CD4-positive, alpha-beta memory T cell (primary cell): ENCODE data around the gene CCL13. TPM values are rescaled to one million over a fixed set of nuclear protein-coding genes. Genes with fewer than 3 reads are reported as not detected.

Source experiments
- CTCF ChIA-PET: fragments of 350-600 bp; sonication (Branson Sonifier 250); formaldehyde crosslinking; loops from one replicate; lab custom pipeline; 2021; ENCODE audit warnings: inconsistent platforms; ENCODE audit not compliant: partially characterized antibody; lab: Charles Lee
- POLR2A ChIA-PET: fragments of 350-600 bp; sonication (Branson Sonifier 250); formaldehyde crosslinking; loops from one replicate; lab custom pipeline; 2021; ENCODE audit not compliant: partially characterized antibody; lab: Charles Lee
- DNase-seq, 5 donors: peaks; one replicate each; pipeline versions ENCODE4 v3.0.0 to v3.0.0-alpha.2; 2020 to 2022; ENCODE audit warnings: mixed read lengths in 1 of 5
- H3K27ac ChIP-seq: one replicate; pipeline ENCODE4 v1.7.0; 2013; ENCODE audit warnings: low read depth, low read length
- H3K27me3 ChIP-seq: 2 replicates; pipeline ENCODE4 v1.7.0; 2013; ENCODE audit warnings: mild to moderate bottlenecking, low read length, moderate library complexity; ENCODE audit not compliant: insufficient read depth
- H3K36me3 ChIP-seq: 2 replicates; pipeline ENCODE4 v1.7.0; 2013; ENCODE audit warnings: mild to moderate bottlenecking, low read length, moderate library complexity; ENCODE audit not compliant: insufficient read depth
- H3K4me1 ChIP-seq: 2 replicates; pipeline ENCODE4 v1.7.0; 2013; ENCODE audit warnings: mild to moderate bottlenecking, low read length, moderate library complexity; ENCODE audit not compliant: insufficient read depth
- H3K4me3 ChIP-seq, 2 donors: one replicate each; pipeline ENCODE4 v1.7.0; 2013; ENCODE audit warnings: low read length in 2 of 2, mild to moderate bottlenecking in 1 of 2
- H3K9me3 ChIP-seq, 2 donors: one replicate each; pipeline ENCODE4 v1.7.0; 2013; ENCODE audit warnings: low read length in 2 of 2, control low read depth in 1 of 2; ENCODE audit not compliant: control insufficient read depth in 1 of 2
- H3K27ac Mint-ChIP-seq, 7 donors: one replicate each; pipeline ENCODE4 v1.8.0; 2020 to 2021; ENCODE audit warnings: mixed read lengths in 7 of 7, mild to moderate bottlenecking in 6 of 7, inconsistent platforms in 3 of 7, moderate library complexity in 3 of 7
- H3K27me3 Mint-ChIP-seq, 2 donors: one replicate each; pipeline ENCODE4 v1.8.0; 2020 to 2021; ENCODE audit warnings: mixed read lengths in 2 of 2
- H3K36me3 Mint-ChIP-seq, 2 donors: one replicate each; pipeline ENCODE4 v1.8.0; 2020 to 2021; ENCODE audit warnings: mixed read lengths in 2 of 2, inconsistent platforms in 1 of 2, mild to moderate bottlenecking in 1 of 2
- H3K4me1 Mint-ChIP-seq, 4 donors: one replicate each; pipeline ENCODE4 v1.8.0; 2020 to 2021; ENCODE audit warnings: mixed read lengths in 4 of 4, mild to moderate bottlenecking in 1 of 4
- H3K4me3 Mint-ChIP-seq, 8 donors: one replicate each; pipeline ENCODE4 v1.8.0; 2020 to 2021; ENCODE audit warnings: mixed read lengths in 8 of 8, mild to moderate bottlenecking in 7 of 8, moderate library complexity in 6 of 8, inconsistent platforms in 3 of 8
- H3K9me3 Mint-ChIP-seq, 8 donors: one replicate each; pipeline ENCODE4 v1.8.0; 2020 to 2021; ENCODE audit warnings: mixed read lengths in 8 of 8, mild to moderate bottlenecking in 5 of 8, inconsistent platforms in 3 of 8, moderate library complexity in 1 of 8
- intact Hi-C: fragments of 100-400 bp; cut with micrococcal nuclease; formaldehyde crosslinking; loops from one replicate; pipeline ENCODE4 v1.15.1; 2023
- polyA plus RNA-seq, 2 donors: library from polyadenylated mRNA; unstranded; fragments of 300-500 nt; fragmentation: Illumina TruSeq; gene quantifications; one replicate each; pipeline ENCODE4 v1.2.3, GENCODE V29; 2021
- total RNA-seq, 2 experiments: library from RNA; stranded (reverse); gene quantifications; one replicate each; pipeline ENCODE4 v1.2.3, GENCODE V29; 2021

The CCL13 gene
- total and polyA plus RNA-seq, 4 experiments from 2014 or later: not detected

DNA sequence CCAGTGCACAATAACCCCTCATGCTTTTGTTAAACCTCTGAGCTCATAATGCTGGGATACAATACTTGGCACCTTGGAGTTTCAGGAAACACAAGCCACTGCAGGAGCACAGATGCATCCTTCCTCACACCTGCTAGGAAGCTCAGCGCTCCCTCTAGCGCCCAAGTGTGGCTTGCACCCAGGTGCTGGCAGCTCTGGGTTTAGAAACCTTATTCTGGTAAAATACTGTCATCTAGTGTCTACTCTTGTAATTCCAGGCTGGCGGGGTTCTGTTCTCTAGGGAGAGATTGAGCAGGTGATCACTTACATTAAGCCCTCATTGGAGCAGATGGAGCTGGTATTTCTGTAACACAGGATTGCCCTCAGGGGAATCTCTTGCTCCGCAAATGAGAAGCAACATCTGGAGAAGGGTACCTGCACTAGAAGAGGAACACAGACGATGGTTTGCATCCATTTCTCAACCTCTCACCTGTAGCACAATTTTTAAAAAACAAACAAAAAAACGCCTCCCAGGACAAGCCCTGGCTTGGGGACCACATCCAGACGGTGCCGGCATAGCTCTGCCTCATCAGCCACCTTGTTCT is 5.3 kb downstream of the CCL13 start:
- CTCF ChIA-PET: interaction anchor here (0.7 to 3.9 kb wide), 16 partner anchors 9 to 611 kb away, joined by 3 to 40 read pairs (median 3); no protein-coding TSS in a partner anchor
- intact Hi-C loops: no loop called here
- Histone ChIP-seq H3K27ac (no peak overlapping the region), H3K27me3 (peaks cover 5% of the 10 kb centered on the region), H3K4me1 (no peaks in the 10 kb centered on the region), H3K4me3 (no peak overlapping the region), H3K36me3 (no peaks in the 10 kb centered on the region), H3K9me3 (no peaks in the 10 kb centered on the region)
- Mint-ChIP-seq H3K36me3 (no peaks in the 10 kb centered on the region), H3K27ac (no peak overlapping the region), H3K4me1 (peaks cover 5 to 11% (median 6%) of the 10 kb centered on the region in 4 donors), H3K4me3 (no peak overlapping the region), H3K9me3 (no peaks in the 10 kb centered on the region), H3K27me3 (peaks cover 5 to 13% of the 10 kb centered on the region in 2 donors)
- POLR2A ChIA-PET: no interaction called here
- DNase-seq: peak in 4 of 5 donors; percentile 31 to 42 (median 31)

DNA sequence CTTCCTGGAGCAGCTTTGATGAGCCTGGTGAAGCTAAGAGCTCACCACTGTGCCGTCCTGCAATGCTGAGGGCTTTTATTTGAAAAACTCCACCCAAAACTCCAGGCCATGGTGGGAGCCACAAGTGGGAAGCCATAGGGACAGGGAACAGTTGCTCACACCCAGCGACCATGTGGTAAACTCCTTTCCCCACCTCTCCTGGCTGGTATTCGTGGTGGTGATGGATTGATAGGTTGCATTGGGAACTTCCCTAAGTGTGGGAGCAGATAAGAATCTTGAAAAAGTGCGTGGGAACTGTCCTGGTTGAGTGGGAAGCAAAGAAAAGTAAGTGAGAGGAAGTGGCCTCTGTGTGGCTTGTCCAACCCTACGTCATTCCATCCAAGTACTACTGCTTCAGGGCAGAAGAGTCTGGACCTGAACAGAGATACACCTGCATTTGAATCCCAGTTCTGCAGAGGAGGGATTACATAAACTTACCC is 6.9 kb downstream of the CCL13 start, which contains the start of gene CCL1:
Gene CCL1, minus strand, starts transcription at position 51 of the 479 bp plus-strand sequence. CDS start 72 bp downstream, outside the sequence.
- Histone ChIP-seq H3K4me3 (no peak within 1 kb of the TSS), H3K36me3 (no peaks in the 10 kb centered on the region), H3K27me3 (peaks cover 5% of the 10 kb centered on the region), H3K9me3 (no peaks in the 10 kb centered on the region), H3K27ac (no peak within 1 kb of the TSS), H3K4me1 (no peaks in the 10 kb centered on the region)
- no peaks in the 10 kb centered on the region for H3K9me3 Mint-ChIP-seq
- H3K4me3 Mint-ChIP-seq: no peak within 1 kb of the TSS
- intact Hi-C loops: no loop called here
- no peak for DNase-seq
- H3K27ac Mint-ChIP-seq: no peak within 1 kb of the TSS
- peaks cover 0 to 11% of the 10 kb centered on the region in 2 donors for H3K27me3 Mint-ChIP-seq
- no peaks in the 10 kb centered on the region for H3K36me3 Mint-ChIP-seq
- ChIA-PET CTCF (interaction anchor here (1.0 to 3.9 kb wide), 3 partner anchors 9 to 162 kb away, joined by 3 to 40 read pairs (median 3); no protein-coding TSS in a partner anchor), POLR2A (no interaction called here)
- peaks cover 5 to 11% (median 6%) of the 10 kb centered on the region in 4 donors for H3K4me1 Mint-ChIP-seq

DNA sequence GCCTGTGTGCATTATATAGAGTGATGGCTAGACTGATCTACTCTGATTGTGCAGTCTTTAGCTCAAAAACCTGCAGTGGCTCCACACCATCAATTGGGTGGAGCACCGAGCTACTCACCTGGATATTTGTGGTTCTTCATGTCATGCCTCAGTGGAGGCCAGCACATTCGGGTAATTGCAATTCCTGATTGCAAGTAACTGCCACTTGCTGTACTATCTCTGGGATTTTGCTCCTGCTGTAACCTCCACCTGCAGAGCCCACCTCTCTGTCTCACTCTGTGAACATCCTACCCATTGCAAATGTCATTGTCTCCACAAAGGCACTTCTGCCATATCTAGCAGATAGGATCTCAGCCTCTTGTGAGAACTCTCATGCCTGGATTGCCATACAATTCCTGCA is 8.5 kb downstream of the CCL13 start:
- Histone ChIP-seq H3K36me3 (no peaks in the 10 kb centered on the region), H3K4me3 (no peak overlapping the region), H3K27ac (no peak overlapping the region), H3K27me3 (peaks cover 5% of the 10 kb centered on the region), H3K4me1 (no peaks in the 10 kb centered on the region), H3K9me3 (no peaks in the 10 kb centered on the region)
- peaks cover 3 to 10% of the 10 kb centered on the region in 2 donors for H3K27me3 Mint-ChIP-seq
- no peak overlapping the region for H3K27ac Mint-ChIP-seq
- no peaks in the 10 kb centered on the region for H3K36me3 Mint-ChIP-seq
- no peak for DNase-seq
- H3K4me1 Mint-ChIP-seq: peaks cover 5 to 11% (median 6%) of the 10 kb centered on the region in 4 donors
- CTCF ChIA-PET: no interaction called here
- POLR2A ChIA-PET: no interaction called here
- no peak overlapping the region for H3K4me3 Mint-ChIP-seq
- intact Hi-C loops: no loop called here
- H3K9me3 Mint-ChIP-seq: no peaks in the 10 kb centered on the region

DNA sequence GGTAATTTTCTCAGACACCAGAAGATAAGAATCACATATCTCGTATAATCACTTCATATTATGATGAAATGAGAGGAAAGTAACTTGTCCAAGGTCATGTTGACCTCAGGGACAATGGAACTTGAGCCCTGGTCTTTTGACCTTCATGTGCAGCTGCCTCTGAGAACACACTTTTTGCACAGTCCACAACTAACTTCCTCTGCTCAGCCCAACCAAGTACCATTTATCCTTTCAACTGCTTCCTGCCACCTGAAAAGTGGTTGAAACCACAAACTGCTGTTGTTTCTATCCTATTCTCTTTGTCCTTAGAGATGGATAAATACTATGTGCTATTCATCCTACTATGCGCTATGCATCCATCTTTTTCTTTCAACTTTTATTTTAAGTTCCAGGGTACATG is 9.1 kb downstream of the CCL13 start:
- CTCF ChIA-PET: no interaction called here
- Histone ChIP-seq H3K27me3 (peaks cover 5% of the 10 kb centered on the region), H3K4me1 (no peaks in the 10 kb centered on the region), H3K27ac (no peak overlapping the region), H3K4me3 (no peak overlapping the region), H3K9me3 (no peaks in the 10 kb centered on the region), H3K36me3 (no peaks in the 10 kb centered on the region)
- Mint-ChIP-seq H3K27me3 (peaks cover 5 to 10% of the 10 kb centered on the region in 2 donors), H3K9me3 (no peaks in the 10 kb centered on the region), H3K27ac (no peak overlapping the region), H3K4me3 (no peak overlapping the region), H3K36me3 (no peaks in the 10 kb centered on the region), H3K4me1 (peaks cover 5 to 11% (median 6%) of the 10 kb centered on the region in 4 donors)
- no peak for DNase-seq
- intact Hi-C loops: no loop called here
- POLR2A ChIA-PET: no interaction called here

DNA sequence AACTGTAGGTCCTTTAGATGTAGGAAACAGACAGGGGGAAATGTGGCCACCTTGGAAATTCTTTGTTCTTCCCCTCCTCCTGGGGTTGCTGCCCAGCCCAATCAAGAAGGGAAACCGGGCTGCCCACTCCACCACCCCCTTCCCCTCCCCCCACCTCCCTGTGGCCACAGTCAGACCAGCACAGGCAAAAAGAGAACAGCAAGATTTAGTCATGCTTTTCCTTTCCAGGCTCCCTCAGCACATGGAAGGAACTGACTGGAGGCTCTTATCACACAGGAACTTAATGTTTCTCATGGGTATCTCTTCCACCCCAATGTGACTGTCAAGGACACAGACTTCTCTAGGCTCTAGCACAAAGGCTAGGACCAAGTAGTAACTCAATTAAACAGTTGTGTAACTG is 9.7 kb downstream of the CCL13 start:
- CTCF ChIA-PET: no interaction called here
- Histone ChIP-seq H3K9me3 (no peaks in the 10 kb centered on the region), H3K4me1 (no peaks in the 10 kb centered on the region), H3K4me3 (no peak overlapping the region), H3K36me3 (no peaks in the 10 kb centered on the region), H3K27me3 (peaks cover 5% of the 10 kb centered on the region), H3K27ac (no peak overlapping the region)
- H3K4me1 Mint-ChIP-seq: peaks cover 5 to 11% (median 6%) of the 10 kb centered on the region in 4 donors
- H3K4me3 Mint-ChIP-seq: no peak overlapping the region
- no peaks in the 10 kb centered on the region for H3K36me3 Mint-ChIP-seq
- intact Hi-C loops: no loop called here
- H3K27me3 Mint-ChIP-seq: peaks cover 5 to 10% of the 10 kb centered on the region in 2 donors
- POLR2A ChIA-PET: no interaction called here
- no peaks in the 10 kb centered on the region for H3K9me3 Mint-ChIP-seq
- no peak for DNase-seq
- no peak overlapping the region for H3K27ac Mint-ChIP-seq

DNA sequence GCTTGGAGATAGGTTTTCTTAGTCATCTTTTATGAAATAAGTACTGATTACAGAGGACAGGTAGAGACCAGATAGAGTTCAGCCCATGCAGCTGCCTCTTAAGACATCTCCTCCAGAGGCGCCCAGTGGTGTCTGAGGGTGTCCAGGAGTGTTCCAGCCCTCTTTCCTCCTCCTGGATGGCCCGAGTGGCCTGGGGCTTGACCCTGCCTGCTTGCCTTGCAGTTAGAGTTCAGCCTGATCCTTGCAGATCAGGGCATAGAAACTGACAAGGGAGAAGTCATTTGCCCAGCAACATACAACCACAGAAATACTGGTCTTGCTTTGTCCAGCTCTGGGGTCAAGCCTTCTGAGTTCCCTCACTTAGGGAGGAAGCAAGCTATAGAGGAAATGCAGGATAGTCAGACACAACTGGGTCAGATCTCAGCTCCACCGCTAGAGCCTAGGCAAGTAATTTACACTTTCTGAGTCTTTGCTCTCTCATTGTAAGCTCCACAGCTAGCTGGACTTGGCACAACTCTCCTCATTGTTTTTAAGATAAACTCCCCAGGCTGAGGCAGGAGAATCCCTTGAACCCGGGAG is 10.3 kb downstream of the CCL13 start:
- H3K9me3 ChIP-seq: no peaks in the 10 kb centered on the region
- H3K27ac ChIP-seq: no peak overlapping the region
- intact Hi-C loops: no loop called here
- no peaks in the 10 kb centered on the region for H3K9me3 Mint-ChIP-seq
- peaks cover 5 to 9% of the 10 kb centered on the region in 2 donors for H3K27me3 Mint-ChIP-seq
- peaks cover 5% of the 10 kb centered on the region for H3K27me3 ChIP-seq
- no peaks in the 10 kb centered on the region for H3K36me3 ChIP-seq
- no peak overlapping the region for H3K27ac Mint-ChIP-seq
- DNase-seq: no peak
- H3K4me3 ChIP-seq: no peak overlapping the region
- no peaks in the 10 kb centered on the region for H3K36me3 Mint-ChIP-seq
- no peak overlapping the region for H3K4me3 Mint-ChIP-seq
- CTCF ChIA-PET: no interaction called here
- peaks cover 5 to 11% (median 6%) of the 10 kb centered on the region in 4 donors for H3K4me1 Mint-ChIP-seq
- POLR2A ChIA-PET: no interaction called here
- no peaks in the 10 kb centered on the region for H3K4me1 ChIP-seq

DNA sequence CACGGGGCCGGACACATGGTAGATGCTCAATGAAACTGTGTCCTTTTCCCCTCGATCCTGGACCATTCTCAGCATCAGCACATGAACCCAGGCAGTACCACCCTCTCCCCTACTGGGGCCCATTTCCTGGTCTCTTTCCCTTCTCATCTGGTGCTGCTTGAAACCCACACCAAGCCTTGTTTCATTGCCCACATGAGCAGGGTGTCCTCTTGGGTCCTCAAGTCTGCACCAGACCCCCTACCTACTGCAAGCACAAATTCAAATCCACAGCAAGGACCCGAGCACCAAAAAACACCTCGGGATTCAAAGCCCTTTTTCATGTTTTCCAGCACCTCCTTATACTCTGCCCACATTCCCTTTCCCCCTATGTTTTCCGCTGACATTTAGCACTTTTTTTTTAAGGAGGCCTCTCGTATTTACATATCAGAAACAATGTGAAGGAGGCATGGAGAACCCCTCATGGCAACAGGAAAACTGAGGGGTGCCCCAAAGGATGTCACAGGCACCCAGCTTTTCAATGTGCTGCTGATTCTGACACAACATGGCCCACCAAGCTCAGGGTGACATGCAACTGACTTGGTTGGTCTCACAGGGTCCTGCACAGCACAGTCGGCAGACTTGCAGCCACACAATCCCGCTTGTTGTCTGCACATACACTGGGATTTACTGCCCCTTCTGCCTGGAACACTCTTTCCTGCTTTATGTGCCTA is 11.4 kb downstream of the CCL13 start:
- intact Hi-C loops: no loop called here
- Mint-ChIP-seq H3K4me1 (peaks cover 5 to 11% (median 6%) of the 10 kb centered on the region in 4 donors), H3K27me3 (peaks cover 5% of the 10 kb centered on the region in 2 donors), H3K36me3 (no peaks in the 10 kb centered on the region), H3K27ac (no peak overlapping the region), H3K9me3 (no peaks in the 10 kb centered on the region), H3K4me3 (no peak overlapping the region)
- no peak for DNase-seq
- no peak overlapping the region for H3K4me3 ChIP-seq
- H3K27ac ChIP-seq: no peak overlapping the region
- ChIA-PET POLR2A (no interaction called here), CTCF (no interaction called here)
- H3K36me3 ChIP-seq: no peaks in the 10 kb centered on the region
- no peaks in the 10 kb centered on the region for H3K4me1 ChIP-seq
- no peaks in the 10 kb centered on the region for H3K27me3 ChIP-seq
- H3K9me3 ChIP-seq: no peaks in the 10 kb centered on the region
